Epithelial cell of esophagus (primary cell): Measurements from ENCODE around the gene AUP1.

ENCODE experiments used
- DNase-seq: peaks from one replicate; pipeline ENCODE4 v3.0.0; 2010; ENCODE audit warnings: low read depth
- H3K4me3 ChIP-seq: 2 replicates; pipeline ENCODE4 v1.5.1; 2011; ENCODE audit warnings: mild to moderate bottlenecking, low read length, control low read depth
- TF ChIP-seq, protein P1 (sequence below): IDR thresholded peaks from 2 replicates; pipeline ENCODE4 v1.5.1; 2011; ENCODE audit warnings: low read depth, mild to moderate bottlenecking, low read length, control low read depth, inconsistent platforms; ENCODE audit not compliant: insufficient read depth; ENCODE audit errors: missing control alignments

AUP1 gene

DNA sequence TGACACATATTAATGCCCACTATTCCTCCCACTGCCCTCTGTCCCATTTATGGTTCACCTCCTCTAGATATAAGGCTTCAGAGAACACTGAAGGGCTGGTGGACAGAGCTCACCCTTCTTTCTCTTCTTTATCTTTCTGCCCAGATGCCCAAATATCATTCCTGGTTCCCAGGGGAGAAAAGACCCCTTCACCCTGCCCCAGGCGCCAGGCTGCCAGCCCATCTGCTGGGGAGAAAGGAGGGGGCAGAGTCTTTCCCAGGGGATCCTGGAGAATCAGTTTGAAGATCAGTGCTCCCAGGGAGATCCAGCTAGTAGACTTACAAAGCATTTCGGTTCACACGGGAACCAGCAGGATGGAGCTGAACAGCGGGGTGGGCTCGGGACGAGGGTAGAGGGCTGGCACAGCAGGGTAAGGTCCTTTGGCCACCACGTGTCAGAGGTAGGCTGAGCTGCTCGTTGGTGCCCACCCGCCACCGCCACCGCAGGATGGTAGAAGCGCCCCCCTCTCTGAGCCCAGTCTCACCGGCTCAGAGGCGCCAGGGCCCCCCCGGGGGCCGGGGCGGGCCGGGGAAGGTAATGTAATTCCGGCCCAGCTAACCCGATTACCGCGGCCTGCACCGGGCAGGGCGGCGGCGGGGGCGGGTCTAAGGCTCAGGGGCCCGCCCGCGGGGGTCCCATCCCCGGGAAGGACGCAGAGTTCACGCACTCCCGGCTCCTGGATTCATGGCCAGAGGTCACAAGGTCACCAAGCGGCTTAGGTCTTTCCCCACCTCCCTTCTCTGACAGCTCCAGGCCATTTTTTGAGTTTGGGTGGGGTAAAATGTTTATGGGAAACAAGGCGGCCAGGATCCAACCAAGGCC is 16.5 kb downstream of the AUP1 start:
- TF ChIP-seq, protein P1, sequence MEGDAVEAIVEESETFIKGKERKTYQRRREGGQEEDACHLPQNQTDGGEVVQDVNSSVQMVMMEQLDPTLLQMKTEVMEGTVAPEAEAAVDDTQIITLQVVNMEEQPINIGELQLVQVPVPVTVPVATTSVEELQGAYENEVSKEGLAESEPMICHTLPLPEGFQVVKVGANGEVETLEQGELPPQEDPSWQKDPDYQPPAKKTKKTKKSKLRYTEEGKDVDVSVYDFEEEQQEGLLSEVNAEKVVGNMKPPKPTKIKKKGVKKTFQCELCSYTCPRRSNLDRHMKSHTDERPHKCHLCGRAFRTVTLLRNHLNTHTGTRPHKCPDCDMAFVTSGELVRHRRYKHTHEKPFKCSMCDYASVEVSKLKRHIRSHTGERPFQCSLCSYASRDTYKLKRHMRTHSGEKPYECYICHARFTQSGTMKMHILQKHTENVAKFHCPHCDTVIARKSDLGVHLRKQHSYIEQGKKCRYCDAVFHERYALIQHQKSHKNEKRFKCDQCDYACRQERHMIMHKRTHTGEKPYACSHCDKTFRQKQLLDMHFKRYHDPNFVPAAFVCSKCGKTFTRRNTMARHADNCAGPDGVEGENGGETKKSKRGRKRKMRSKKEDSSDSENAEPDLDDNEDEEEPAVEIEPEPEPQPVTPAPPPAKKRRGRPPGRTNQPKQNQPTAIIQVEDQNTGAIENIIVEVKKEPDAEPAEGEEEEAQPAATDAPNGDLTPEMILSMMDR: no peak
- no peak overlapping the region for H3K4me3 ChIP-seq
- no peak for DNase-seq

DNA sequence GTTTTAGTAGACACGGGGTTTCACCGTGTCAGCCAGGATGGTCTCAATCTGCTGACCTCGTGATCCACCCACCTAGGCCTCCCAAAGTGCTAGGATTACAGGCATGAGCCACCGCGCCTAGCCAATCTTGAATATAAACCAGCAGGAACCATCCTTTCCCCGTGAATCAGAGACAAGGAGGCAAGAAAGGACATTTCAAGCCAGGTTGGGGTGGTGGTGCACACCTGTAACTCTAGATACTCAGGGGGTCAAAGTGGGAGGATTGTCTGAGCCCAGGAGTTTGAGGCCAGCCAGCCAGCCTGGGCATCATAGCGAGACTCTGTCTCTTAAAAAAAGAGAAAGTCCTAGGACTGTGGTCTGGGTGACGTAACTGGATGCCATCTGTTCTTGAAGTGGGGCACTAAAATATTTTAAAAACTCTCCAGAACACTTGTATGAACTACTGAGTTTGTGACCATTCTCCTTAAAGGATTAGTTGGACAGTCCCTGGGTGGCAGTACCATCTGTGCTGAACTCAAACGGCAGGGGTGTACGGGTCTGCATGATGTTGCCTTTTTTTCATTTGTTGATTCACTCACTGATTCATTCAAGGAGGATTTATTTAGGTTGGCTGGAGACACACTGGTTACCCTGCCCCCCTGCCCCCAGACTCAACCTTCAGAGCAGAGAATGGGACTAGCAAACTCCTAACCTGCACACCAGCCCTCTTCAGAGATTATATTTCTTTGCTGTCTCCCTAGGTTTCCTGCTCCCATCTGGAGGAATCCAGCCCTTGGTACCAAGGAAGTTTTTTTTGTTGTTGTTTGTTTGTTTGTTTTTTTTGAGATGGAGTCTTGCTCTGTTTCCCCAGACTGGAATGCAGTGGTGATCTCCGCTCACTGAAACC is 18.2 kb downstream of the AUP1 start:
- no peak for DNase-seq
- no peak overlapping the region for H3K4me3 ChIP-seq
- TF ChIP-seq, protein P1: no peak

DNA sequence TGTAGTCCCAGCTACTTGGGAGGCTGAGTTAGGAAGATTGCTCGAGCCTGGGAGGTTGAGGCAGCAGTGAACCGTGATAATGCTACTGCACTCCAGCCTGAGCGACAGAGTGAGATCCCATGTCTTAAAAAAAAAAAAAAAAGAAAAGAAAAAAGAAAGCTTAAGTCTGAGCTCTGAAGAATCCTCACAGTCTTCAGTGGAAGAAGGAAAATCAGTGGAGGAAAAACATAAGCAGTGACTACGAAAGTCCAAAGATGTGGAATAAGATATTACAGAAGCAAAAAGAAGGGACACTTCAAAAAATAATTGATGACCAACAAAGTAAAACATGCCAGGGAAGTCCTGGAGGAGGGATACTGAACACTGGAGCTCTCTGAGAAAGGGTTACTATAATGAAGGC is 19.2 kb downstream of the AUP1 start:
- no peak for DNase-seq
- TF ChIP-seq, protein P1: no peak
- no peak overlapping the region for H3K4me3 ChIP-seq

DNA sequence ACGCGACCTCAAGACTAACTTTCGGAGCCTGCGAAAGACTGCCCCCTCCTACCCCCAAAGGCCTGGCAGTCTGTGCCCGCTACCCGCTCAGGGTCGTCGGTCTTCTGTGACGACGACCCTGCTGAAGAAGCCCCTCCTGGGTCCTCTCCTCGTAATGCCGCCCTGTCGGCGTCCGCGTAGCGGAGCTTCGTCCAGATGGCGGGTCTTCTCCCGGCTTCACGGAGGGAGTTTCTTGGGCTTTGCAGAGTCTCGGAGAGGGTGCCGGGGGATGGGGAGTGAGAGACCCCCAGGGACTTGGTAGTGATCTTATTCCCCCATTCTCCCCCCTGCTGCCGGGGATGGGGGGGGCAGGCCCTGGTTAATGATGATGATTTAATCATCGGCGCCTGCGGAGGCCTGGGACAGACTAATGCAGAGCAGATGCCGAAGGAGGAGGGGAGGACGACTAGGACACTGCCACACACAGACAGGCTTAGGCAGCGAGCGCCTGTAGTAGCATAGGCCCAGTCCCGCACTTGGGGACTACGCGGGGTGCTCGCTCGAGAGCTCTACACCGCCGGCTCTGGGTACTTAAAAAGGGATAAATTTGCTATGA is 21.5 kb downstream of the AUP1 start:
- peak overlapping the region; percentile 97 for H3K4me3 ChIP-seq
- TF ChIP-seq, protein P1: no peak

DNA sequence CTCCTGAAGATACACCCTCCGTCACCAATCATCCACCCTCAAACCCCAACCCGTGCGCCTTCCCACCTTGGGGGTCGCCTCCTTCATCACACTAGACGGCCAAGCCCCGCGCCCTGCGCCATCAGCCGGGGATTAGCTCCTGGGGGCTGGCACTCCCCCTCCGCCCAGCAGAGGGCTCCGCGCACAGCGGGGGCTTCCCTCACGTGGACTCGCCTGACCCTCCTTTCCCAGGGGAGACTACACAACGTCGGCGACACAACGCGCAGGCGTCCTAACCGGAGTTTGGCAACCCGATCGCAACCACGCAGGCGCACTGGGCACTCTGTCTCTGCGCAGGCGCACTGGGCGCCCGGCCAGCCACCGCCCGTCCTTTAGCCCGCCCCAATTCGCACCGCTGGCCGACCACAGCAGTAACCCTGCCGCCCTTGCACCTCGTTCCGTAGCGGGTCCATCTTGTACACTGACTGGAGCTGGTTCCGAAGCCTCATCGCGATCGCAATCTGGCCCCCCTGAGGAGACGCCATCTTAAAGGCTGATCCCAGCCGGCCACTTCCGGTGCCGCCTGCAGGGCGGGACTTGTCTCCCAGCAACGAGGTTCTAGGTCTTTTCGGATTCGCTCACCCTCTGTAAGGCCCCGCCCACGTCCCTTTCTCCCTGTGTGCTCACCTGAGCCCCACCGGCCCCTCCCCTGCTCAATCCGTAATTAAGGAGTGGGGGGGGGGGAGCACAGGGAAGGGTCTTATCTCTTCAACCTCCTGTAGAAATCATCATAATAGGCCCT is 22.2 kb downstream of the AUP1 start, which contains the start of gene PCGF1:
TSS of gene PCGF1 (minus strand) at position 551 of the 781 bp plus-strand sequence. CDS start at position 524, 27 bp downstream.
- peak within 1 kb of the TSS; percentile 97 for H3K4me3 ChIP-seq
- DNase-seq: peak; percentile 99

More for the DNA sequence above, 21.5 kb downstream of the AUP1 start:
- DNase-seq: peak; percentile 45

More for the DNA sequence above, 22.2 kb downstream of the AUP1 start, which contains the start of gene PCGF1:
- TF ChIP-seq, protein P1: no peak
